Left ventricle myocardium inferior (tissue), 1 donor: ENCODE data around the gene BICC1. TPM values are rescaled to one million over a fixed set of nuclear protein-coding genes. Genes with fewer than 3 reads are reported as not detected.
A peak's percentile ranks its signal among the peaks of the same experiment; 100 is the strongest.

ENCODE experiments used
- DNase-seq: peaks from one replicate; pipeline ENCODE4 v3.0.0-alpha.2; 2020
- H3K27ac ChIP-seq: fragments of 200-600 bp; replicated peaks from 2 replicates; pipeline ENCODE4 v1.8.0; 2021
- H3K27me3 ChIP-seq: fragments of 200-600 bp; 2 replicates; pipeline ENCODE4 v1.8.0; 2021; ENCODE audit warnings: low read depth
- H3K36me3 ChIP-seq: fragments of 200-600 bp; 2 replicates; pipeline ENCODE4 v1.8.0; 2021
- H3K4me1 ChIP-seq: fragments of 200-600 bp; 2 replicates; pipeline ENCODE4 v1.8.0; 2021
- H3K4me3 ChIP-seq: fragments of 200-600 bp; 2 replicates; pipeline ENCODE4 v1.8.0; 2021; ENCODE audit warnings: mild to moderate bottlenecking, moderate library complexity
- H3K9me3 ChIP-seq: fragments of 200-600 bp; replicated peaks from 2 replicates; pipeline ENCODE4 v1.8.0; 2021
- intact Hi-C: fragments of 100-400 bp; cut with micrococcal nuclease; formaldehyde crosslinking; loops from one replicate; pipeline ENCODE4 v1.11.0; 2022
- total RNA-seq: library from RNA; stranded (reverse); fragmentation: NEBNext Ultra II Directional; extraction: Animal tissue kit (Norgen Biotek cat#: 25700); gene quantifications from one replicate; pipeline ENCODE4 v1.2.1, GENCODE V29; 2021
- TF ChIP-seq, protein P1 (sequence below): fragments of 200-600 bp; IDR thresholded peaks from 2 replicates; pipeline ENCODE4 v1.8.0; 2021; ENCODE audit warnings: antibody characterized with exemption, mild to moderate bottlenecking, borderline replicate concordance
- donor health status: DM: no; HTN: yes; CAD: no; lungs with severe emphysema.

Gene BICC1
- total RNA-seq, 1 donor from 2014 or later: 5.7 TPM

GRCh38 chr10:58755340-58755610 lies 242.6 kb downstream of the BICC1 start:
- intact Hi-C loops: no loop called here
- TF ChIP-seq, protein P1, sequence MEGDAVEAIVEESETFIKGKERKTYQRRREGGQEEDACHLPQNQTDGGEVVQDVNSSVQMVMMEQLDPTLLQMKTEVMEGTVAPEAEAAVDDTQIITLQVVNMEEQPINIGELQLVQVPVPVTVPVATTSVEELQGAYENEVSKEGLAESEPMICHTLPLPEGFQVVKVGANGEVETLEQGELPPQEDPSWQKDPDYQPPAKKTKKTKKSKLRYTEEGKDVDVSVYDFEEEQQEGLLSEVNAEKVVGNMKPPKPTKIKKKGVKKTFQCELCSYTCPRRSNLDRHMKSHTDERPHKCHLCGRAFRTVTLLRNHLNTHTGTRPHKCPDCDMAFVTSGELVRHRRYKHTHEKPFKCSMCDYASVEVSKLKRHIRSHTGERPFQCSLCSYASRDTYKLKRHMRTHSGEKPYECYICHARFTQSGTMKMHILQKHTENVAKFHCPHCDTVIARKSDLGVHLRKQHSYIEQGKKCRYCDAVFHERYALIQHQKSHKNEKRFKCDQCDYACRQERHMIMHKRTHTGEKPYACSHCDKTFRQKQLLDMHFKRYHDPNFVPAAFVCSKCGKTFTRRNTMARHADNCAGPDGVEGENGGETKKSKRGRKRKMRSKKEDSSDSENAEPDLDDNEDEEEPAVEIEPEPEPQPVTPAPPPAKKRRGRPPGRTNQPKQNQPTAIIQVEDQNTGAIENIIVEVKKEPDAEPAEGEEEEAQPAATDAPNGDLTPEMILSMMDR: no peak
- Histone ChIP-seq H3K27me3 (no peaks in the 10 kb centered on the region), H3K36me3 (no peaks in the 10 kb centered on the region), H3K9me3 (no peaks in the 10 kb centered on the region), H3K27ac (peak overlapping the region; percentile 50), H3K4me1 (no peaks in the 10 kb centered on the region), H3K4me3 (no peak overlapping the region)
- no peak for DNase-seq

DNA sequence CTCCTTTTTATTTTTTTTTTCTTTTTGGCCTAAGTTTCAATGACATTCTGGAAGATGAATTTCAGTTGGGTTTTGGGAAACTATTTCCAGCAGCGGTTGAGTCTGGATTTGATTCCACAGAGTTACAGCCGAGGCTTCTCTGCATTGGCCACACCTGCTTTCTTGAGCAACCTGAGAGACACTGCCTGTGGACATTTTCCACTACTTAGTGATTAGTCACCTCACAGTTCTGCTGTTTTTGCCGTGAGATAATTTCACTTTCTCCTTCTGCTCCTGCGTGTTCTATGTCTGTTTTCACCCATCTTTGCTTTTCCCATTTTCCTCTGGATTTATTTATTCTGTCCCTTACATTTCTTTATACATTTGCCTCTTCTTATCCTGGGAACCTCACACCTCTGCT lies 243.0 kb downstream of the BICC1 start:
- peak overlapping the region; percentile 9 for H3K4me3 ChIP-seq
- intact Hi-C loops: no loop called here
- TF ChIP-seq, protein P1: no peak
- H3K36me3 ChIP-seq: no peaks in the 10 kb centered on the region
- no peak for DNase-seq
- H3K4me1 ChIP-seq: no peaks in the 10 kb centered on the region
- peak overlapping the region; percentile 50 for H3K27ac ChIP-seq
- no peaks in the 10 kb centered on the region for H3K9me3 ChIP-seq
- no peaks in the 10 kb centered on the region for H3K27me3 ChIP-seq

GRCh38 chr10:58756130-58756719 lies 243.6 kb downstream of the BICC1 start:
- peak overlapping the region; percentile 50 for H3K27ac ChIP-seq
- H3K4me3 ChIP-seq: peak overlapping the region; percentile 9
- no peak for DNase-seq
- intact Hi-C loops: no loop called here
- H3K36me3 ChIP-seq: no peaks in the 10 kb centered on the region
- no peaks in the 10 kb centered on the region for H3K4me1 ChIP-seq
- no peaks in the 10 kb centered on the region for H3K9me3 ChIP-seq
- H3K27me3 ChIP-seq: no peaks in the 10 kb centered on the region
- TF ChIP-seq, protein P1: no peak

DNA sequence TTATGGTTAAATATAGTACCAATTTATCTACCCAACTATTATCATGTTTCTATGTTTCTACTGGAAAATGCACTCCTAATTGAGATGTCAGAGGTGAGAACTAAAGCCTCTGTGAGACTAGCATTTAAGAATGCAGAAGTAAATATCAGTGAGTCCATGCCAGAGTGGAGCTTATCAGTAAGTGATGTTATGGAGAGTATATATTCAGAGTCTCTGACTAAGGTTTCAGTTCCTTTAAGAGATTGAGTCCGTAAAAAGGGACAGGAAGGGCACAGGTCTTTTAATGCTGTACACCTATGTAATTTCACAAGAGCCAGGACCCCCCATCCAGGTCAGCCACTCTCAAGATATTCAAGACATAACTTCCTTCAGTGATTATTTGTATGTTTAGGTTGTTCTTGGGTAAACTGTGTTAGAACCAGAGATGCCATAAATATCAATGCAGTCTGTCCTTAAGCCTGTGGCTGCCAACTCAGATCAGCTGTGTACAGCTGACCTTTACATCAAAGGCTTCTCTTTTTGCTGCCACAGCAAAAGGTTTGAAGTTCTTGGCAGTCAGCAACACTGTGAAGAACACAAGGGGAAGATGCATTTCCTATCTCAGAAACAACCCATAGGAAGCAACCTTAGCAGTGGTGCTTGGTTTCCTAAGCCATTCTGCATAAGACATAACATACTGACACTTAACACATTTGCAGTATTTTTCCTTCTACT lies 244.8 kb downstream of the BICC1 start:
- no peak overlapping the region for H3K4me3 ChIP-seq
- no peak overlapping the region for H3K27ac ChIP-seq
- intact Hi-C loops: no loop called here
- no peaks in the 10 kb centered on the region for H3K27me3 ChIP-seq
- no peaks in the 10 kb centered on the region for H3K36me3 ChIP-seq
- no peaks in the 10 kb centered on the region for H3K4me1 ChIP-seq
- no peak for DNase-seq
- TF ChIP-seq, protein P1: no peak
- H3K9me3 ChIP-seq: no peaks in the 10 kb centered on the region

DNA sequence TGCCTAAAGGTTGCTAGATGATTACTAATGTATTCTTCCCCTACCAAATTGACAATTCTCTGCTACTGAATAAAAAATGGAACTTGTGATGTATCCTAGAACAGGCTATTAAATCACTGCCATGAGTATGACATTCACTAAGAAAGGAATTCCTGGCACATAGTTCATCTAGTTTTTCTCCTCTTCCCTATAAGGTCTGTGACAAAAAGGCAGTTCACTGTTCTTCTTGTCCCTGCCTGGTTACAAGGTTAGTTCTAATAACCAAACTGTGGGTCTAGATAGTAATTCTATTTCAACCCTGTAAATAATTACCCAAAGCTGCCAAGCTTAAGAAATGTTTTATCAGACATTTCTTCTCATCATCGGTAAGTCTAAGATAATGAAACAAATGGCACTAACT lies 245.6 kb downstream of the BICC1 start:
- intact Hi-C loops: no loop called here
- H3K36me3 ChIP-seq: no peaks in the 10 kb centered on the region
- DNase-seq: no peak
- H3K4me1 ChIP-seq: no peaks in the 10 kb centered on the region
- no peaks in the 10 kb centered on the region for H3K9me3 ChIP-seq
- no peaks in the 10 kb centered on the region for H3K27me3 ChIP-seq
- no peak overlapping the region for H3K27ac ChIP-seq
- TF ChIP-seq, protein P1: no peak
- H3K4me3 ChIP-seq: no peak overlapping the region
